GM12892 (cell line): ENCODE measurements around the gene ODC1.
A peak's percentile ranks its signal among the peaks of the same experiment; 100 is the strongest.

Experiments
- POLR2A ChIP-seq: IDR thresholded peaks from 2 replicates; pipeline ENCODE4 v1.6.1; 2011; ENCODE audit warnings: low read depth, low read length, control low read depth
- TAF1 ChIP-seq: IDR thresholded peaks from 2 replicates; pipeline ENCODE4 v1.6.1; 2011; ENCODE audit warnings: low read depth, mild to moderate bottlenecking, control low read depth, low read length, borderline replicate concordance

DNA sequence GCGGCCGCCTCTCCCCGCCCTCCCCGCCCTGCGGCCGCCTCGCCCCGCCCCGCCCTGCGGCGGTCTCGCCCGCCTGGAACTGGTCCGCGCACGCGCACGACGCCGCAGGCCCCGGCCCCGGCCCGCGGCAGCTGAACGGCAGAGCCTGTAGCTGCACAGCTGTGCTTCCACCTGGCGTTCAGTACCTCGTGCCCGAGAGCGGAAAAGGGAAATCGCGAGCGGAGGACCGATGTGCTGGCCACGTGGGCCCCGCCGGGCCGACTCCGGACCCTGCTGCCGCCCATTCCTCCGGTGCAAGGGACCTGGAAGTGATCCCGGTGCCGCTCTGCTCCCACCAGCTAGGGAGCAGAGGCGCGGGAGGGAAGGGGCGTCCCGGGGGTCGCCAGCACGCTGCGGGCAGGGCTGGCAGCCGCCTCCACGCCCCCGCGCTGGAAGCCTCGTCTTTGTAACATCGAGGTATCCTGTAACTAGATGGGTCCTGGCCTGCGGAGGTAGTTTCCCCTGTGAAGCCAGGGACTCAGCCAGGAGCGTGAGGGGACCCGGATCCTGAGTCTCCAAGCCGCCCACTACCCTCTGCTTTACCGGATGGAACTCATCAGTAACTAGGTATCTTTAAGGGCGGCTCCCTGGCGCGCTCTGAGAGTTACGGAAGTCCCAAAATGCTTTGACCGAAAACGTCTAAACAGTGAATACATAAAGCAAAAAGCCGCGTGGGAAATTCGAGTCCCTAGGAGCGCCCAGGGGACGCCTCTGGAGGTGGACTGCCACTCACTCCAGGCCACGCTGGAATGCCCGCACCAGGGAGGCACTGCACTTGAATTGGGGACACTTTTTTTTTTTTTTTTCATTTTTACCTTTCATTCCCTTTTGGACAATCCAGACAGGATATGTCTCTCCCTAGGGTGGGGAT is 704 bp upstream of the ODC1 start:
- TF ChIP-seq TAF1 = no peak; the same call in 1 of the 2 replicates
- TF ChIP-seq POLR2A = peak; percentile 43; the same call in 1 of the 2 replicates
